Esophagus squamous epithelium (tissue), 4 donors: Measurements from ENCODE around the gene EIF3K.

Experiments
- POLR2A ChIP-seq, 4 donors: fragments of 450-650 bp; IDR thresholded peaks; one replicate each; pipeline ENCODE4 v1.6.1; 2017; ENCODE audit warnings: antibody characterized with exemption in 4 of 4, mild to moderate bottlenecking in 4 of 4, moderate library complexity in 3 of 4
- TF ChIP-seq, protein P1 (sequence below), 6 experiments: fragments of 450-650 bp in 4 of 6; fragments of 200-600 bp in 2 of 6; sonication (generic) in 2 of 6; IDR thresholded peaks; one replicate each; pipeline ENCODE4 v1.5.1; 2016 to 2019; ENCODE audit warnings: antibody characterized with exemption in 6 of 6, mild to moderate bottlenecking in 4 of 6, moderate library complexity in 4 of 6

DNA sequence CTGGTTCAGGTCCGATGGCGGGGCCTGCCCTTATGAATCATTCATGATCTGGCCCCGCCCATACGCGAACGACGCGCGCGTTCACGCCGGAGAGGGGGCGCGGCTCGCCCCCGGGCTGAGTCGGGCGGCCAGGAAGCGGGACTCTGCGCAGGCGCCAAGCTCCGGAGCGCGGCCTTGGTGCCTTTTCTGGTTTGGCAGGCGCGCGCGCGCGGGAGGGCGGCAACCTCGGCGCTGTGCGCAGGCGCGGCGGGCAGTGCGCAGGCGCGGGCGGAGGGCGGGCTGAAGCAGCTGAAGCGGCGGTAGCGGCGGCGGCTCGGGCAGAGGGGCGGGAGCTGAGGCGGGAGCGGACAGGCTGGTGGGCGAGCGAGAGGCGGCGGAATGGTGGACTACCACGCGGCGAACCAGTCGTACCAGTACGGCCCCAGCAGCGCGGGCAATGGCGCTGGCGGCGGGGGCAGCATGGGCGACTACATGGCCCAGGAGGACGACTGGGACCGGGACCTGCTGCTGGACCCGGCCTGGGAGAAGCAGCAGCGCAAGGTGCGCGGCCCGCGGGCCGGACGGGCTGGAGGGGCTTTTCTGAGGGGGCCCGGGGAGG, 28.5 kb downstream of the EIF3K start, which contains the start of gene ACTN4:
- TF ChIP-seq, protein P1, sequence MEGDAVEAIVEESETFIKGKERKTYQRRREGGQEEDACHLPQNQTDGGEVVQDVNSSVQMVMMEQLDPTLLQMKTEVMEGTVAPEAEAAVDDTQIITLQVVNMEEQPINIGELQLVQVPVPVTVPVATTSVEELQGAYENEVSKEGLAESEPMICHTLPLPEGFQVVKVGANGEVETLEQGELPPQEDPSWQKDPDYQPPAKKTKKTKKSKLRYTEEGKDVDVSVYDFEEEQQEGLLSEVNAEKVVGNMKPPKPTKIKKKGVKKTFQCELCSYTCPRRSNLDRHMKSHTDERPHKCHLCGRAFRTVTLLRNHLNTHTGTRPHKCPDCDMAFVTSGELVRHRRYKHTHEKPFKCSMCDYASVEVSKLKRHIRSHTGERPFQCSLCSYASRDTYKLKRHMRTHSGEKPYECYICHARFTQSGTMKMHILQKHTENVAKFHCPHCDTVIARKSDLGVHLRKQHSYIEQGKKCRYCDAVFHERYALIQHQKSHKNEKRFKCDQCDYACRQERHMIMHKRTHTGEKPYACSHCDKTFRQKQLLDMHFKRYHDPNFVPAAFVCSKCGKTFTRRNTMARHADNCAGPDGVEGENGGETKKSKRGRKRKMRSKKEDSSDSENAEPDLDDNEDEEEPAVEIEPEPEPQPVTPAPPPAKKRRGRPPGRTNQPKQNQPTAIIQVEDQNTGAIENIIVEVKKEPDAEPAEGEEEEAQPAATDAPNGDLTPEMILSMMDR (IDR thresholded peaks at IDR 0.05) = peak in 3 of 6 experiments; percentile 4 to 61 (median 15)
- TF ChIP-seq POLR2A (IDR thresholded peaks at IDR 0.05) = peak in 3 of 4 donors; percentile 99 to 100 (median 100)
